ENCODE results near the gene CHIC2.

Gene CHIC2

DNA sequence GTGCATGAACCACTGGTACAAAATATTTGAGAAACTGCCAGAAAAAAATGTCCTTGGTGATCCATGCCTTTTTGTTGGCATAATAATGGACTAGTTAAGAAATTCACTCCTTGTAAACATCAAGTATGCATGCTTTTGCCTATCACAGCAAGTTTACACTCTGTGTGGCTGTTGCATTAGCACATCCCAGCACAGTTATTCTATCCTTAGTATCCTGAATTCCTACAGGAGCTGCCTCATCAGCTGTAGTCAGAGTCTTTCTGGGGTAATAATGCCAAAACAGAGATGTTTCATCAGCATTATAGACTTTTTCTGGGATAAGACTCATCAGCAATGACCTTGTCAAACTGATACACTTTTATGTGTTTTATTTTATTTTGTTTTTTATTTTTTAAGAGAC lies 82.8 kb downstream of the CHIC2 start:
- TF ChIP-seq CTCF (IDR thresholded peaks at IDR 0.05; ENCODE audit: insufficient read depth, low read length, poor library complexity, severe bottlenecking) = no peak
- no peak overlapping the region for H3K4me3 ChIP-seq (replicated peaks; ENCODE audit: low read depth, low read length)
- H3K27me3 ChIP-seq (replicated peaks; ENCODE audit: control insufficient read depth, insufficient read depth, low read length) = no peaks in the 10 kb centered on the region
- no peaks in the 10 kb centered on the region for H3K36me3 ChIP-seq (ENCODE audit: control insufficient read depth, insufficient read depth, low read length)
- no peak for DNase-seq (ENCODE audit: extremely low read depth, insufficient read length)

DNA sequence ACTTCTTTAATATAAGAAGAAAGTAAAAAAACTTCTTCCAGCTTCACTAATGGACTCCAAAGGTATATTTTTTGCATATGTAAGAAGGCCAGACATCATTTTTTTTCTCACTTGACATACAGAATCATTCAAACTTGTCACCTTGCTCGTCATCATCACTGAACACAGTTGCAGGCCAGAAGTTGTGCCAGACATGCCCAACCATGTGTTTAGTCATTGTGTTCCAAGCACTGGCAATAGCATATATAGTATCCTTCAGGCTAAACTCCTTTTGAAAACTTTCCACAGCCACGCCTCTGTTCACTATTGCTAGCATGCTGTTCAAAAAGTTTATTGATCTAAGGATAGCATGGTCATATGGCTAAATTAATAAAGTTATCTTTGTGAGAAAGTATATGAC lies 83.3 kb downstream of the CHIC2 start:
- Histone ChIP-seq H3K27me3 (replicated peaks; ENCODE audit: control insufficient read depth, insufficient read depth, low read length) (no peaks in the 10 kb centered on the region), H3K36me3 (ENCODE audit: control insufficient read depth, insufficient read depth, low read length) (no peaks in the 10 kb centered on the region), H3K4me3 (replicated peaks; ENCODE audit: low read depth, low read length) (no peak overlapping the region)
- TF ChIP-seq CTCF (IDR thresholded peaks at IDR 0.05; ENCODE audit: insufficient read depth, low read length, poor library complexity, severe bottlenecking) = no peak
- DNase-seq (ENCODE audit: extremely low read depth, insufficient read length) = no peak

GRCh38 chr4:53974561-53974960 lies 89.8 kb downstream of the CHIC2 start:
- no peak for DNase-seq (ENCODE audit: extremely low read depth, insufficient read length)
- Histone ChIP-seq H3K27me3 (replicated peaks; ENCODE audit: control insufficient read depth, insufficient read depth, low read length) (no peaks in the 10 kb centered on the region), H3K4me3 (replicated peaks; ENCODE audit: low read depth, low read length) (no peak overlapping the region), H3K36me3 (ENCODE audit: control insufficient read depth, insufficient read depth, low read length) (no peaks in the 10 kb centered on the region)
- no peak for TF ChIP-seq CTCF (IDR thresholded peaks at IDR 0.05; ENCODE audit: insufficient read depth, low read length, poor library complexity, severe bottlenecking)

DNA sequence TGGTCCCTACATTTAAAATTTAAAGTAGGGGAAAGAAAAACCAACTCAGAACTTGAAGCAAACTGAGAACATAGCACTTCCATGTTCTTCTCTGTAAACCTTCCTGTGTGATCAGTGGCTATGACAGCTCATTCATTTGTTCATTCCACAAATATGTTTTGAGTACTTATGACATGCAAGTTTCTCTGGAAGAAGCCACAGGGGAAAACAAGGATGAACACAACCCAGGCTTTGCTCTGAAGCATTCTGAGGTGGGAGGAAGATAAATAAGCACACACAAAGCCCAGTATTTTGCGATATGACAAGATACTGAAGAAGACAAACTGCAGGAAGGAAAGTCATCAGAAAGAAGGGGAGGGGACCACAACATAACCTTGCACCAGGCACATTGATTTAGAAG lies 96.4 kb downstream of the CHIC2 start:
- Histone ChIP-seq H3K27me3 (replicated peaks; ENCODE audit: control insufficient read depth, insufficient read depth, low read length) (no peaks in the 10 kb centered on the region; the same call in 1 of the 2 replicates), H3K36me3 (ENCODE audit: control insufficient read depth, insufficient read depth, low read length) (no peaks in the 10 kb centered on the region), H3K4me3 (replicated peaks; ENCODE audit: low read depth, low read length) (no peak overlapping the region)
- TF ChIP-seq CTCF (IDR thresholded peaks at IDR 0.05; ENCODE audit: insufficient read depth, low read length, poor library complexity, severe bottlenecking) = no peak
- DNase-seq (ENCODE audit: extremely low read depth, insufficient read length) = no peak

DNA sequence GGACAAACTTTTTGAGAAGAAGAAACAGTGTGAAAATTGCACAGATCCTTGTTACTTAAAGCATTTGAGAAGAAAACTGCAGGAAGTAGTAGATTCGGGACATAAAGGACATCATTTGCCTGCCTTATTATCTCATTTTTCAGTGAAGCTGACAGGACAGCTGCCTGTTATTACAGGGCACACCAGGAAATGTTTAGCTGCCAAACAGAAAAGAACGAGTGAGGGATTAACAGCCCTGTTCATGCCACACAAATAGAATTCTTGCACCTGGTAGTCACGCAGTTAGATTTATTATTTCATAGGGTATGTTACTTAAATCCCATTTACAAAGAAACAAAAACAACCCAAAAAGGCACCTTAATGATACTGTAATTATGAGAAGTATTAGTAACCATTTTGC lies 100.6 kb downstream of the CHIC2 start:
- TF ChIP-seq CTCF (IDR thresholded peaks at IDR 0.05; ENCODE audit: insufficient read depth, low read length, poor library complexity, severe bottlenecking) = no peak
- Histone ChIP-seq H3K4me3 (replicated peaks; ENCODE audit: low read depth, low read length) (no peak overlapping the region), H3K27me3 (replicated peaks; ENCODE audit: control insufficient read depth, insufficient read depth, low read length) (no peaks in the 10 kb centered on the region; the same call in none of the 2 replicates), H3K36me3 (ENCODE audit: control insufficient read depth, insufficient read depth, low read length) (no peaks in the 10 kb centered on the region)
- DNase-seq (ENCODE audit: extremely low read depth, insufficient read length) = no peak

DNA sequence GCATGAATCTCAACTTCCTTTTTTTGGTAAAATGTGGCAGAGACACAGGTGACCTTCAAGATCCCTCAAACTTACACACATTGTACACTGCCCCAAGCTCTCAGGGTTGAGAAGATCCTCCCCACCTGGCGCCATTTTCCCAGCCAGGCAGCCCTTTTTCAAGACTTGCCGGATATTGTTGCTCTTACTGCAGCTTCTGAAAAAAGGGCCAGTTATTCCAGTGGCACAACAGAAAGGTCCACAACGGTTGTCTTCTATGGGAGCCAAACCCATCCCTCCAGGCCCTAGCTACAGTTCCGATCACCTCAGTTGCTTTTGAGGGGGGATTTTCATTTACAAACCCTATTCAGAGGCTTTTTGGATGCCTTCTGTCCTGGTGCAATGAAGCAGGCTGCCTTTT lies 101.1 kb downstream of the CHIC2 start:
- no peaks in the 10 kb centered on the region for H3K36me3 ChIP-seq (ENCODE audit: control insufficient read depth, insufficient read depth, low read length)
- DNase-seq (ENCODE audit: extremely low read depth, insufficient read length) = no peak
- no peaks in the 10 kb centered on the region; the same call in none of the 2 replicates for H3K27me3 ChIP-seq (replicated peaks; ENCODE audit: control insufficient read depth, insufficient read depth, low read length)
- no peak overlapping the region for H3K4me3 ChIP-seq (replicated peaks; ENCODE audit: low read depth, low read length)
- TF ChIP-seq CTCF (IDR thresholded peaks at IDR 0.05; ENCODE audit: insufficient read depth, low read length, poor library complexity, severe bottlenecking) = no peak
